Naive B cell (primary cell): ENCODE results near the gene PKMYT1. TPM values are rescaled to one million over a fixed set of nuclear protein-coding genes. Genes with fewer than 3 reads are reported as not detected.

Source experiments
- ATAC-seq, 2 donors: fragments of 150-1000 bp; cut with Tn5 transposase; 2 replicates each; pipeline ENCODE4 v1.10.0; 2021; ENCODE audit warnings: low read depth in 2 of 2, mild to moderate bottlenecking in 2 of 2, moderate library complexity in 2 of 2
- DNase-seq: peaks from one replicate; pipeline ENCODE4 v3.0.0; 2022
- H3K27ac Mint-ChIP-seq, 6 donors: one replicate each; pipeline ENCODE4 v1.8.0; 2020 to 2022; ENCODE audit warnings: mild to moderate bottlenecking in 6 of 6, mixed read lengths in 6 of 6, moderate library complexity in 5 of 6, inconsistent platforms in 2 of 6
- H3K27me3 Mint-ChIP-seq, 3 donors: one replicate each; pipeline ENCODE4 v1.8.0; 2021 to 2022; ENCODE audit warnings: mixed read lengths in 3 of 3, mild to moderate bottlenecking in 1 of 3
- H3K36me3 Mint-ChIP-seq, 2 donors: one replicate each; pipeline ENCODE4 v1.8.0; 2020 to 2022; ENCODE audit warnings: mixed read lengths in 2 of 2, inconsistent platforms in 1 of 2, mild to moderate bottlenecking in 1 of 2
- H3K4me1 Mint-ChIP-seq, 3 donors: one replicate each; pipeline ENCODE4 v1.8.0; 2020 to 2022; ENCODE audit warnings: mixed read lengths in 3 of 3, inconsistent platforms in 1 of 3, mild to moderate bottlenecking in 1 of 3, moderate library complexity in 1 of 3
- H3K4me3 Mint-ChIP-seq, 8 donors: one replicate each; pipeline ENCODE4 v1.8.0; 2020 to 2022; ENCODE audit warnings: mild to moderate bottlenecking in 8 of 8, mixed read lengths in 8 of 8, moderate library complexity in 8 of 8, inconsistent platforms in 2 of 8
- H3K9me3 Mint-ChIP-seq, 7 donors: one replicate each; pipeline ENCODE4 v1.8.0; 2020 to 2022; ENCODE audit warnings: mixed read lengths in 7 of 7, mild to moderate bottlenecking in 5 of 7, inconsistent platforms in 2 of 7, moderate library complexity in 1 of 7
- polyA plus RNA-seq, 6 donors: library from polyadenylated mRNA; unstranded; fragments of 300-500 nt; fragmentation: Illumina TruSeq; gene quantifications; one replicate each; pipeline ENCODE4 v1.2.3, GENCODE V29; 2021; ENCODE audit warnings: low read depth in 6 of 6

The PKMYT1 gene
- under 1 TPM in 4 of 6 donors, not detected in 2; 0.45 to 0.88 (median 0.62) TPM for polyA plus RNA-seq

DNA sequence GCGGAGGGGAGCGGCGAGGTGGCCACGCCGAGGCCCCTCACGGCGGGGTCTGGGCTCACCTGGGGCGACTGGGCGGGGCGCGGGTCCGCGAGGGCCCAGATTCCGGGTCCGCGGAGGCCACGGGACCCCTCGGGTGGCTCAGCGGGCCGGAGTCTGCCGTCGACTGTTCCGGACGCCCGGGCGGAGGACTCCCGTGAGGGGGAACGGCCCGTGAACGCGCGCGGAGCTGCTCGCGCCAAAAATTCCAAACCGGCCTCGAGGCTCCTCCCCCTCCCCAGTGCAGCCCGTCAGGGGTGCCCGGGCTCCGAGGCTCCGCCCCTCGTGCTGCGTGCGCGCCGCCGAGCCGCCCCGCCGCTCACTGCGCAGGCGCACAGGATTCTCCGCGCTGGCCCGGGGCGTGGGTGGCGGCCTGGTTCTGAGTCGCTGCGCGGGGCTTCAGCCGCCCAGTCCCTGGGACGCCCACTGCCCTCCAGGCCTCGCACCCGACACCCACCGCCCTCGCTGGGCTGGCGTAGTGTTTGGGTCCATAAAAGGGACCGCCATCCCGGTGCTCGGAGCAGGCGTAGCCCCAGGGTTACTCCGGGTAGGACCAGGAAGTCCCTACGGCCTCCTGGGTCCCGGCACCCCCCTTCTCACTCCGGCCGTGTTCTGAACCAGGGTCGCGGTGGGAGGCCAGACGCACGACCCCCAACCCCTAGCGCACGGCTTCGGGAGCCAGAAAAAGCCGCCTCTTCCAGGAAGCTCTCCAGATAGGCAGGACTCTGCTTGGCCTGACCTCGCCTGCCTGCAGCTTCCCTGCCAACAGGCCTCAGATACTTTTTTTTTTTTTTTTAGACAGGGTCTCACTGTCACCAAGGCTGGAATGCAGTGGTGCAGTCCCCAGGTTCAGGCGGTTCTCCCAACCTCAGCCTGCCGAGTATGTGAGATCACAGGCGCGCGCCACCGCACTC, at the start of gene PKMYT1:
PKMYT1 (minus strand) TSS at position 220 of the 950 bp plus-strand sequence. CDS start 789 bp downstream, outside the sequence.
- no peaks in the 10 kb centered on the region for H3K9me3 Mint-ChIP-seq
- ATAC-seq (peak; percentile 83 to 89), DNase-seq (peak; percentile 96)
- peaks cover 13 to 29% (median 23%) of the 10 kb centered on the region in 3 donors for H3K4me1 Mint-ChIP-seq
- H3K27ac Mint-ChIP-seq, result peak within 1 kb of the TSS in 5 of 6 donors; percentile 21 to 70 (median 39)
- peaks cover 0 to 4% (median 0%) of the 10 kb centered on the region in 3 donors for H3K27me3 Mint-ChIP-seq
- peak within 1 kb of the TSS; percentile 78 to 93 (median 84) for H3K4me3 Mint-ChIP-seq
- H3K36me3 Mint-ChIP-seq, result no peaks in the 10 kb centered on the region

DNA sequence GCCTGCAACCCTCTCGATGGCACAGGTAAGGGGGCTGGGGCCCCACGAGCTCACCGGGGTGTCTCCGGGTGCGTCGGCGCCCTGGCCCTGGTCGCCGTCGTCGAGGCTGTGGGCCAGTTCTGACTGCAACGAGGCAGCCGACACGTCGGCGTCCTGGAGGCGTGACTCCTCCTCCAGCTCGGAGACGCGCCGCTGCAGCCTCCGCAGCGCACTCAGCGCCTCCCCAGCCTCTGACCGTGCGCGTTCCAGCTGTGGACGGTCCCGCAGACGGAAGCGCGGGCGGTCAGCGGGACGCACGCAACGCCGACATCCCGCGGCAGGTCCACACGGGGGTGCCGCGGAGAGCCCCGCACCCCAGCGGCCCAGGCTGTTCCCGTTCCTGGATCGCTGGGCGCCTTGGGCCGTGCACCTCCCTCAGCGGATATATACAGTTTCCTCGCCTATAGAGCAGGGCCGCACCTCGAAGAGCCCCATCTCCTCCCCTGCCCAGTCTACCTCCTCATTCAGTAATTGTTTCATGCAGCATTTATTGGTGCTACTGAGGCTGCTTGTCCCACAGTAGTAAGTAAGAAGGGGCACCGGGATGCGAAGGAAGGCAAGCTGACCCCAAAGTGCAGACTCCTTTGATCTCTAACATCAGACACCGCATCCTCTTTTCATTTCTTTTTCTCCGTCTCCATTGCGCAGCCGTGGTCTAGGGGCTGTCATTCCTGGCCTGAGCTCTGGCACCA, 49.4 kb upstream of the PKMYT1 start:
- peak overlapping the region in 3 of 8 donors; percentile 37 to 53 (median 53) for H3K4me3 Mint-ChIP-seq
- no peak for DNase-seq

DNA sequence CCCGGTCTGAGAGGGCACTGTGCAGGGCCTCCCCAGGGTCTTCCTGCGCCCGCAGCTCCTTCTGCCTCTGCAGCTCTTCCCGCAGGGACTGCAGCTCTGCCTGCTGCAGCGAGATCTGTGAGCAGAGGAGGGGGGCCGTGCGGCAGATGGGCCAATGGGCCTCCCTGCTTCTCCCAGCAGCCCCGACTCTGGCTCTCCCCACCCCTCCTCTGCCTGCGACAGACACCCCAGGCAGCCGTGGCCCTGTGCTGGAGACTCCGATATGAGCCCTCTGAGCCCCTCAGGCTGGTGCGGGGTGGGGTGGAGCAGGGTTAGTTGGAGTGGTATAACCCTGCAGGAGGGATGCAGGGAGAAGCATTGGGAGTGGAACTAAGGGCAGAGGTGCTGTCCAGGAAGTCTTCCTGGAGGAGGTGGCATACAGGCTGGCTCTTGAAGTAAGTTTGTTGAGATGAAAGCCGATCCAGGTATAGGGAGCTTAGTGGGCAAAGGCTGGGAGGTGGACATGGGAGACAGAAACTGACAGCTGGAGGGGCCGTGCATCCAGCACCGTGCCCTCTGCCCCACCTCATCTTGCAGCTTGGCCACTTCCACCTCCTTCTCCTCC, 48.6 kb upstream of the PKMYT1 start:
- Mint-ChIP-seq H3K27me3 (peaks cover 31 to 58% (median 54%) of the 10 kb centered on the region in 3 donors), H3K36me3 (no peaks in the 10 kb centered on the region), H3K4me1 (peaks cover 24 to 26% (median 24%) of the 10 kb centered on the region in 3 donors), H3K4me3 (peak overlapping the region in 4 of 8 donors; percentile 21 to 61 (median 56)), H3K9me3 (no peaks in the 10 kb centered on the region), H3K27ac (peak overlapping the region in 1 of 6 donors; percentile 41)
- DNase-seq, result no peak
- ATAC-seq, result no peak

More for the DNA sequence above, 49.4 kb upstream of the PKMYT1 start:
- no peaks in the 10 kb centered on the region for H3K36me3 Mint-ChIP-seq
- no peak for ATAC-seq
- peaks cover 36 to 66% (median 63%) of the 10 kb centered on the region in 3 donors for H3K27me3 Mint-ChIP-seq
- no peaks in the 10 kb centered on the region for H3K9me3 Mint-ChIP-seq
- peak overlapping the region in 1 of 6 donors; percentile 57 for H3K27ac Mint-ChIP-seq
- peaks cover 18 to 21% (median 19%) of the 10 kb centered on the region in 3 donors for H3K4me1 Mint-ChIP-seq

DNA sequence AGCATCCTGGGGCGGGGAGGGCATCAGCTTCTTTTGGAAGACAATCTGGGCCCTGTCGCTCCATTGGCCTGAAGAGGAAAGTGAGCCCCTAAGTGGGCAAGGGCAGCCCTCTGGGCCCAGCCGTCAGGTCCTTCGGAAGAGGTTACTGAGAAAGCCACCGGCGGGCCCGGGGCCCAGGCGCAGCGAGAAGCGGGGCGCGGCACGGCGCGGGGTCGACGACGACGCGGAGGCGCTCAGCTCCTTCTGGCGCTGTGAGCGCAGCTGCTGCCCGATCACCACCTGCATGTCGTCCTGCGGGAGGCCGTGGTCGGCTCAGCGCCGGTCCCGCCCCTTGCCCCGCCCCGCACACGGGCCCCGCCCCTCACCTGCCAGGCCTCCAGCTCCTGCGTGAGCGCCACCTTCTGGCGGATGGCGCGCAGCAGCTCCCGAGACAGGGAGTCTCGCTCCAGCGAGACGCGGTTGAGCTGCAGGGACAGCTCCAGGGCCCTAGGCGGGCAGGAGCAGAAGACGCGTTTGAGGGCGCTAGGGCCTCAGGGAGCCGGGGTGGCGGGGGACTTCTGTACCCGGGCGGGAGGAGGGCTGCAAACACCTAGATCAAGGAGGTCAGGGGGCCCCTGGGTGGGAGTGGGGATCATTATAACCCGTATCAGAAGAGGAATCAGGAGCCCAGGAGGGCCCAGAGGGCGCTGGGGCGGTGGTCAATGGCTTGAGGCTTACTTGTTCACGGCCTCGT, 47.9 kb upstream of the PKMYT1 start:
- Mint-ChIP-seq H3K27ac (peak overlapping the region in 4 of 6 donors; percentile 44 to 81 (median 53)), H3K4me1 (peaks cover 26 to 29% (median 29%) of the 10 kb centered on the region in 3 donors), H3K4me3 (peak overlapping the region in 6 of 8 donors; percentile 40 to 76 (median 53)), H3K27me3 (peaks cover 25 to 51% (median 48%) of the 10 kb centered on the region in 3 donors), H3K36me3 (no peaks in the 10 kb centered on the region), H3K9me3 (no peaks in the 10 kb centered on the region)
- DNase-seq (peak; percentile 73), ATAC-seq (peak; percentile 22 to 41)

DNA sequence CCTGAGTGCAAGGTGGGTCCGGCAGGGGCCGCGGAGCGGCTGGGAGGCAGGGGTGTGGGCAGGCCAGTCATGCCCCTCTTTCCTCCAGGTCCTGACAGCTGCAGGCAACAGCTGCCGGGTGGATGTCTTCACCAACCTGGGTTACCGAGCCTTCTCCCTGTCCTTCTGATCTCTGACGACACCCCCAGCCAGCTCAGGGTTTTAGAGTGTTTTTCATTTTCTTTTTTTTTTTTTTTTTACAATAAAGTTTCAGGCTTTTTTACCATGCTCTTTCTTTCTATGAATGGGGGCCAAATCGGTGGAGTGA, 47.2 kb upstream of the PKMYT1 start:
- Mint-ChIP-seq H3K9me3 (no peaks in the 10 kb centered on the region), H3K4me3 (peak overlapping the region in 1 of 8 donors; percentile 8), H3K4me1 (peaks cover 33 to 36% (median 36%) of the 10 kb centered on the region in 3 donors), H3K27me3 (peaks cover 18 to 44% (median 41%) of the 10 kb centered on the region in 3 donors), H3K36me3 (no peaks in the 10 kb centered on the region), H3K27ac (no peak overlapping the region)
- no peak for DNase-seq
- no peak for ATAC-seq

DNA sequence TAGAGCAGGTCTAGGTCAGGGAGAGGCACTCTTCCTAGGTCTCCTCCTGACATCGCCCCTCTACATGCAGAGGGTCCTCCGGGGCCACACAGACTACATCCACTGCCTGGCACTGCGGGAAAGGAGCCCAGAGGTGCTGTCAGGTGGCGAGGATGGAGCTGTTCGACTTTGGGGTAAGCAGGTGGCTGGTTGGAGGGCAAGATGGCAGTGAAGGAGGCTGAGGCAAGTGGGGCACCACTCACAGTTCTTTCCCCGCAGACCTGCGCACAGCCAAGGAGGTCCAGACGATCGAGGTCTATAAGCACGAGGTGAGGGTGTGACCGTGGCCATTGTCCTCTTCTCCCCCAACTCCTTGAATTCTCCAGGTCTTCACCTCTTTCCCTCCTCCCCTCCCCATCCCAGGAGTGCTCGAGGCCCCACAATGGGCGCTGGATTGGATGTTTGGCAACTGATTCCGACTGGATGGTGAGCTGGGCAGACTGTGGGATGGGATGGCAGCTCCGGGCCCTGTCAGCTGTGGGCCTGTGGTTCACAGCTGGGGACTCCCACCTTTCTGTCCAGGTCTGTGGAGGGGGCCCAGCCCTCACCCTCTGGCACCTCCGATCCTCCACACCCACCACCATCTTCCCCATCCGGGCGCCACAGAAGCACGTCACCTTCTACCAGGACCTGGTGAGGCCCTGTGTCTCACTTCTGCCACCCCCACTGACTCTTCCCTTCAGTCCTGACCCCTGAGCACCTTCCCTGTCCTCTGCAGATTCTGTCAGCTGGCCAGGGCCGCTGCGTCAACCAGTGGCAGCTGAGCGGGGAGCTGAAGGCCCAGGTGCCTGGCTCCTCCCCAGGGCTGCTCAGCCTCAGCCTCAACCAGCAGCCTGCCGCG, 46.6 kb upstream of the PKMYT1 start:
- peaks cover 15 to 38% (median 35%) of the 10 kb centered on the region in 3 donors for H3K27me3 Mint-ChIP-seq
- H3K27ac Mint-ChIP-seq, result peak overlapping the region in 1 of 6 donors; percentile 57
- H3K4me3 Mint-ChIP-seq, result peak overlapping the region in 1 of 8 donors; percentile 38
- DNase-seq (no peak), ATAC-seq (no peak)
- H3K9me3 Mint-ChIP-seq, result no peaks in the 10 kb centered on the region
- H3K4me1 Mint-ChIP-seq, result peaks cover 37 to 42% (median 39%) of the 10 kb centered on the region in 3 donors
- H3K36me3 Mint-ChIP-seq, result no peaks in the 10 kb centered on the region

DNA sequence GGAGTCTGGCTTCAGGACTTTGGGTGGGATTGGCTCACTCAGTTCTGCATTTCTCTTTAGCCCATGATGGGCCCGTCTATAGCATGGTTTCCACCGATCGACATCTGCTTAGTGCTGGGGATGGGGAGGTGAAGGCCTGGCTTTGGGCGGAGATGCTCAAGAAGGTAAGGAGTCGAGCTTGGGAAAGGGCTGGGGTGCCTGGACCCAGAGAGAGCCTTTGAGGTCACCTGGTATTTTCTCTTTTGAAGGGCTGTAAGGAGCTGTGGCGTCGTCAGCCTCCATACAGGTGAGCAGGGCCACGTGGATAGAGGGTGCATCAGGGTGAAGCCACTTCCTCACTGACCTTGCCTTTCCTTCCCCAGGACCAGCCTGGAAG, 45.7 kb upstream of the PKMYT1 start:
- ATAC-seq (no peak), DNase-seq (no peak)
- peaks cover 10 to 30% (median 26%) of the 10 kb centered on the region in 3 donors for H3K27me3 Mint-ChIP-seq
- no peaks in the 10 kb centered on the region for H3K9me3 Mint-ChIP-seq
- H3K4me1 Mint-ChIP-seq, result peaks cover 42 to 49% (median 46%) of the 10 kb centered on the region in 3 donors
- H3K4me3 Mint-ChIP-seq, result peak overlapping the region in 1 of 8 donors; percentile 38
- no peaks in the 10 kb centered on the region for H3K36me3 Mint-ChIP-seq
- no peak overlapping the region for H3K27ac Mint-ChIP-seq

DNA sequence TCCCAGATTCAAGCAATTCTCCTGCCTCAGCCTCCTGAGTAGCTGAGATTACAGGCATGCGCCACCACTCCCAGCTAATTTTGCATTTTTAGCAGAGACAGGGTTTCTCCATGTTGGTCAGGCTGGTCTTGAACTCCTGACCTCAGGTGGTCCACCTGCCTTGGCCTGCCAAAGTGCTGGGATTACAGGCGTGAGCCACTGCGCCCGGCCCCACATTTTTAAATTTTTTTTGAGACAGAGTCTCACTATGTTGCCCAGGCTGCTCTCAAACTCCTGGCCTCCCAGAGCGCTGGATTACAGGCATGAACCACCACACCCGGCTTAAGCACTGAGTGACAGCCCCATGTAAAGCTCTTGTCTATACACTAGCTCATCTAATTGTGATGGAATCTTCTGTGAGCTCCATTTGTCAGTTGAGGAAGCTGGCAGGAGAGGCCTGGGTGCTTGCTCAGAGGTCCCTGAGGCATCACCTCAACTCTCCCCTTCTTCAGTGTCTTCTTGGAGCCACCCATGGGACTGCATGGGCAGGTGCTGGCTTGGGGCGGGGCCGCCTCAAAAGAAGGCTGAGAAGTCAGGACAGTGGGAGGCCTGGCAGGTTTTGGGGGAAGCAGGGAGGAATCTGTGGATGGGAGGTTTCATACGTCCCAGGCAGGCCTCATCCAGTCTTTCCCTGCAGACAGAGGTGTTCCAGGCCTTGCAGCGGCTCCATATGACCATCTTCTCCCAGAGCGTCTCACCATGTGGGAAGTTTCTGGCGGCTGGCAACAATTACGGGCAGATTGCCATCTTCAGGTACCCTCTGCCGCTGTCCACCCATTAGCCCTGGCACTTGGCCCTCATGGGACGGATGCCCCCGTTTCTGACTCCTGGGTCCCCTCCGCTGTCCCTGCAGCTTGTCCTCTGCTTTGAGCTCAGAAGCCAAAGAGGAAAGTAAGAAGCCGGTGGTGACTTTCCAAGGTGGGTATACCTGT, 45.1 kb upstream of the PKMYT1 start:
- Mint-ChIP-seq H3K9me3 (no peaks in the 10 kb centered on the region), H3K36me3 (no peaks in the 10 kb centered on the region), H3K27me3 (peaks cover 10 to 23% (median 19%) of the 10 kb centered on the region in 3 donors), H3K27ac (peak overlapping the region in 1 of 6 donors; percentile 50), H3K4me3 (peak overlapping the region in 1 of 8 donors; percentile 20), H3K4me1 (peaks cover 42 to 53% (median 51%) of the 10 kb centered on the region in 3 donors)
- ATAC-seq, result no peak
- DNase-seq, result no peak

DNA sequence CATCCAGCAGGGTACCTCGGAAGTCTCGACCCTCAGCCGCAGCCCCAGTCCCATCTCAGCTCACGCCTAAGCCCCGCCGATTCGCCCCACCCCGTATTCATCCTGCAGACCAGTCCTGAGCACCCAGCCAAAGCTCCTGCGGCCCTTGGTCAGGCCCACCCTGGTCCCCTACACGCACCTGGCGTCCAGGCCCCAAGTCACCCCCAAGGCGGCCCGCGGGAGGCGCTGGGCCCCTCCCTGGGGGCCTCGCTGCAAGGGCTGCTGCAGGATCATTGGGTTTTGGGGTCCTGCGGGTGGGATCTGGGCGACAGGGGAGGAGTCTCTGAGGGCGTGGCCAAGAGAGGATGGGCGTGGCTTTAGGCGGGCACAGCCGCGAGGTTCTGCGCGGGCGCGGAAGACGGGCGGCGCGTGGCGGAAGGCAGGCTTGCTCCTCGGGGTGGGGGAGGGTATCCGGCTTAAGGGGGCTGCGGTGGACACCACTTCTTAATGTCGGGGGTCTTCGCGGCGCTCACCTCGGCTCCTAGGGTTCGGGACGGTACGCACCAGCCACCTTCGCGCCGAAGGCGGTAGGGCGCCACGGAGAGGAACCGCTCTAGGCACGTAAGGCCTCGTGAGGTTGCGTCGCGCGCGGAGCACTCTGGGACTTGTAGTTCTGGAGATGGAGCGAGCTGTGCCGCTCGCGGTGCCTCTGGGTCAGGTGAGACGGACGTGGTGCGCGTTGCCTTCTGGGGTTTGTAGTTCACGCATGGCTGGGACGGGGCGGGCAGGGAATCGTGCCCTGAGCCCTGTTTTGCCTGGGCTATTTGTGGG, 43.6 kb upstream of the PKMYT1 start, which contains the start of the genes HCFC1R1 and THOC6:
HCFC1R1 (minus strand) TSS at position 274 of the 810 bp plus-strand sequence; CDS start at position 273, 1 bp downstream.
THOC6 (plus strand) TSS at position 367 of the 810 bp plus-strand sequence; CDS start at position 659, 292 bp downstream.
- Mint-ChIP-seq H3K36me3 (no peaks in the 10 kb centered on the region), H3K4me3 (peak within 1 kb of the TSS; percentile 82 to 97 (median 95)), H3K9me3 (no peaks in the 10 kb centered on the region), H3K4me1 (peaks cover 41 to 62% (median 53%) of the 10 kb centered on the region in 3 donors), H3K27ac (peak within 1 kb of the TSS; percentile 76 to 99 (median 96)), H3K27me3 (peaks cover 4 to 9% (median 5%) of the 10 kb centered on the region in 3 donors)
- ATAC-seq (peak; percentile 86 to 87), DNase-seq (peak; percentile 94)

DNA sequence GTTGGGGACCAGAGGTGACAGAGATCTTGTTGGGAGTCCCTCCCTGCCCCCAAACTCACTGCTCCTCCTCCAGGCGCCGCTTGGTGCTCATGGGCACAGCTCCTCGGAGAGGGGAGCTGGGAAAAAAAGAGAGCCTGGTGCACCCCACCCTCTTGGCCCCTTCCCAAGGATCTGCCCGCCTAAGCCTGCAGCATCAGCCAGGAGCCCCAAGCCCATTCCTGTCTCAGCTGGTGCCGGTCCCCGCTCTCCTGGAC, 43.1 kb upstream of the PKMYT1 start:
- Mint-ChIP-seq H3K27me3 (peaks cover 0 to 4% (median 3%) of the 10 kb centered on the region in 3 donors), H3K9me3 (peaks cover 0 to 4% (median 0%) of the 10 kb centered on the region in 7 donors), H3K36me3 (no peaks in the 10 kb centered on the region), H3K4me1 (peaks cover 39 to 58% (median 57%) of the 10 kb centered on the region in 3 donors), H3K27ac (peak overlapping the region; percentile 14 to 99 (median 63)), H3K4me3 (peak overlapping the region; percentile 82 to 97 (median 95))
- ATAC-seq (no peak), DNase-seq (no peak)
